Esophagus muscularis mucosa (tissue), 3 donors: ENCODE measurements around the gene S100Z.

Source experiments
- CTCF ChIP-seq, 3 experiments: fragments of 200-600 bp in 2 of 3; fragments of 450-650 bp in 1 of 3; sonication (generic) in 2 of 3; IDR thresholded peaks; one replicate each; pipeline ENCODE4 v1.5.1; 2017 to 2019; ENCODE audit warnings: antibody characterized with exemption in 3 of 3, mild to moderate bottlenecking in 2 of 3, moderate library complexity in 1 of 3
- POLR2A ChIP-seq: fragments of 450-650 bp; IDR thresholded peaks from one replicate; pipeline ENCODE4 v1.6.1; 2017; ENCODE audit warnings: antibody characterized with exemption, moderate library complexity, mild to moderate bottlenecking, low read depth

GRCh38 chr5:76927961-76928360, 78.1 kb downstream of the S100Z start:
- no peak for TF ChIP-seq POLR2A
- no peak for TF ChIP-seq CTCF (IDR thresholded peaks at IDR 0.05)
